Neuronal stem cell (in vitro differentiated cells): Measurements from ENCODE around the gene IRF8.

Experiments
- DNase-seq: peaks from one replicate; pipeline ENCODE4 v3.0.0-alpha.2; 2013; ENCODE audit warnings: low spot score
- H2AFZ ChIP-seq: one replicate; pipeline ENCODE4 v1.6.1; 2013; ENCODE audit warnings: mild to moderate bottlenecking, low read length, inconsistent platforms
- H2AK5ac ChIP-seq: 2 replicates; pipeline ENCODE4 v1.6.1; 2013; ENCODE audit warnings: low read depth, mild to moderate bottlenecking, inconsistent platforms, low read length, moderate library complexity, mixed read lengths
- H2BK120ac ChIP-seq: 2 replicates; pipeline ENCODE4 v1.6.1; 2013; ENCODE audit warnings: low read depth, mild to moderate bottlenecking, inconsistent platforms, low read length, moderate library complexity, mixed read lengths
- H2BK12ac ChIP-seq: one replicate; pipeline ENCODE4 v1.6.1; 2013; ENCODE audit warnings: low read length, inconsistent platforms
- H2BK15ac ChIP-seq: 2 replicates; pipeline ENCODE4 v1.6.1; 2013; ENCODE audit warnings: mild to moderate bottlenecking, low read length, inconsistent platforms, mixed read lengths
- H2BK5ac ChIP-seq: one replicate; pipeline ENCODE4 v1.6.1; 2013; ENCODE audit warnings: inconsistent platforms, mild to moderate bottlenecking, low read length, moderate library complexity
- H3K14ac ChIP-seq: one replicate; pipeline ENCODE4 v1.6.1; 2013; ENCODE audit warnings: low read length, inconsistent platforms
- H3K18ac ChIP-seq: 2 replicates; pipeline ENCODE4 v1.6.1; 2013; ENCODE audit warnings: low read length, inconsistent platforms
- H3K23ac ChIP-seq: 2 replicates; pipeline ENCODE4 v1.6.1; 2013; ENCODE audit warnings: low read depth, mild to moderate bottlenecking, mixed read lengths, low read length, inconsistent platforms; ENCODE audit not compliant: poor library complexity
- H3K27ac ChIP-seq: replicated peaks from 3 replicates; pipeline ENCODE4 v1.5.1; 2013; ENCODE audit warnings: low read length, inconsistent platforms
- H3K27me3 ChIP-seq, 3 experiments: 2 replicates each; pipeline ENCODE4 v1.6.1; 2013; ENCODE audit warnings: low read length in 3 of 3, mild to moderate bottlenecking in 2 of 3, inconsistent platforms in 1 of 3, low read depth in 1 of 3, mixed read lengths in 1 of 3, moderate library complexity in 1 of 3; ENCODE audit not compliant: control insufficient read depth in 3 of 3, insufficient read depth in 3 of 3
- H3K36me3 ChIP-seq, 2 donors: replicated peaks in 1 of 2; 2 replicates each; pipeline ENCODE4 v1.6.1; 2013; ENCODE audit warnings: low read length in 2 of 2; ENCODE audit not compliant: control insufficient read depth in 2 of 2, insufficient read depth in 2 of 2
- H3K4ac ChIP-seq: 2 replicates; pipeline ENCODE4 v1.6.1; 2013; ENCODE audit warnings: inconsistent platforms, mild to moderate bottlenecking, low read length, moderate library complexity
- H3K4me1 ChIP-seq, 2 donors: 1 replicate in 1 of 2; 2 replicates in 1 of 2; pipeline ENCODE4 v1.6.1; 2013; ENCODE audit warnings: low read length in 2 of 2, low read depth in 1 of 2; ENCODE audit not compliant: control insufficient read depth in 2 of 2, insufficient read depth in 1 of 2
- H3K4me2 ChIP-seq: one replicate; pipeline ENCODE4 v1.6.1; 2013; ENCODE audit warnings: mild to moderate bottlenecking, low read length, inconsistent platforms; ENCODE audit not compliant: insufficient read depth, poor library complexity, severe bottlenecking
- H3K4me3 ChIP-seq, 2 donors: 2 replicates each; pipeline ENCODE4 v1.5.1; 2013; ENCODE audit warnings: low read length in 2 of 2, mild to moderate bottlenecking in 2 of 2, inconsistent platforms in 1 of 2, moderate library complexity in 1 of 2
- H3K79me1 ChIP-seq: one replicate; pipeline ENCODE4 v1.6.1; 2013; ENCODE audit warnings: low read depth, mild to moderate bottlenecking, inconsistent platforms, low read length, moderate library complexity
- H3K9ac ChIP-seq: one replicate; pipeline ENCODE4 v1.6.1; 2013; ENCODE audit warnings: mild to moderate bottlenecking, low read depth, low read length, inconsistent platforms; ENCODE audit not compliant: poor library complexity
- H3K9me3 ChIP-seq, 2 donors: replicated peaks in 1 of 2; 2 replicates each; pipeline versions ENCODE3 to v1.6.1; 2013; ENCODE audit warnings: low read length in 2 of 2, mild to moderate bottlenecking in 2 of 2, inconsistent platforms in 1 of 2, low read depth in 1 of 2, mixed read lengths in 1 of 2, moderate library complexity in 1 of 2; ENCODE audit not compliant: control insufficient read depth in 2 of 2, insufficient read depth in 1 of 2
- H4K8ac ChIP-seq: one replicate; pipeline ENCODE4 v1.6.1; 2013; ENCODE audit warnings: low read depth, mild to moderate bottlenecking, inconsistent platforms, low read length, moderate library complexity
- H4K91ac ChIP-seq: one replicate; pipeline ENCODE4 v1.6.1; 2013; ENCODE audit warnings: low read length, low read depth, mild to moderate bottlenecking, inconsistent platforms; ENCODE audit not compliant: poor library complexity
- WGBS, 2 donors: extraction: QIAGEN DNeasy Blood & Tissue Kit; methylation state at CpG; one replicate each; pipeline ENCODE4 v1.1.7; 2013; ENCODE audit warnings: missing lambda C conversion rate in 2 of 2, mixed read lengths in 1 of 2; ENCODE audit not compliant: insufficient read length in 2 of 2, insufficient replicate concordance in 1 of 2; ENCODE audit errors: extremely low coverage in 2 of 2; 5-methylcytosine and 5-hydroxymethylcytosine counted together

IRF8 gene

GRCh38 chr16:85948616-85949265 is 49.8 kb downstream of the IRF8 start:
- H2AFZ ChIP-seq, result no peak overlapping the region
- no peak overlapping the region for H3K4ac ChIP-seq
- no peak overlapping the region for H3K23ac ChIP-seq
- H2BK12ac ChIP-seq, result no peak overlapping the region
- H4K8ac ChIP-seq, result no peak overlapping the region
- H3K14ac ChIP-seq, result no peak overlapping the region
- no peaks in the 10 kb centered on the region for H3K79me1 ChIP-seq
- H3K9ac ChIP-seq, result no peak overlapping the region
- H3K27me3 ChIP-seq, result peaks cover 0 to 19% (median 0%) of the 10 kb centered on the region in 3 experiments
- no CpG with 5 or more reads among the region's 14 CpGs for WGBS, 2 donors
- no peaks in the 10 kb centered on the region for H3K4me1 ChIP-seq
- no peak overlapping the region for H4K91ac ChIP-seq
- no peak overlapping the region for H2BK120ac ChIP-seq
- H3K18ac ChIP-seq, result peak overlapping the region; percentile 27
- no peak overlapping the region for H3K27ac ChIP-seq
- no peak overlapping the region for H3K4me2 ChIP-seq
- no peak overlapping the region for H2BK15ac ChIP-seq
- DNase-seq, result no peak
- no peaks in the 10 kb centered on the region for H3K36me3 ChIP-seq
- H2BK5ac ChIP-seq, result no peak overlapping the region
- no peak overlapping the region for H2AK5ac ChIP-seq
- H3K9me3 ChIP-seq, result no peaks in the 10 kb centered on the region
- H3K4me3 ChIP-seq, result no peak overlapping the region

DNA sequence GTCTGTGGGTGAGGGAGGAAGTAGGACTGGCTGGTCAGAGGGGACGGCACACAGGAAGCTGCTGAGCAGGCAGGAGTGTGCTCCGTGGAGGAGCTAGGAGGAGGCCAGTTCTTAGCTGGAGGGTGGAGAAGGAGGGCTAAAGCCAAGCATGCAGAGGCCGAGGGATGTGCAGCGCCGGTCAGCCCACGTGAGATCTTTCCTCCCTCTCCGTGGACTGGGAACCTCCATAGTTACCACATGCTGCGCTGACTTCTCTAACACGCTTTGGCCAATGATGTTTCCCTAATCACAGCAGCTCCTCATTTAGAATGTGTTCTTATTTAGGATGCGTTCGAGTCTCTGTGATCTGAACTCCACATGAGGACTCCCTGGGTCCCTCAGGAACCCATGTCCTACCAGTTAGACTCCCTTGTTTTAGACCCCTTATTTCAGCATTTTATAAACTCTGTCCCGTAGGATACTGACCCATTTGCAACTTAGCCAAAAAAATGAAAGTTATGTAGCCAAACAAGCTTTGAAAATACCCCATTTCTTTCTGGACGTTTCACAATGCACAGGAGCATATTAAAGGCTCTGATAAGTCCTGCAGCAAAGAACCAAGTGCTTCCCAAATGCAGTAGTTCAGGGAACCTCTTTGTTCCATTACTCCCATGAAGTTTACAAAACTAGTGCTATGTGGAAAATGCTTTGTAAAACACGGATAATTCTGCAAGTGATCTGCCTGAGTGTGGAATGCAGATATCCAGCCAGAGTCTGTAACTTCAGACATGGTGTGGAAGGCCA is 51.4 kb downstream of the IRF8 start:
- Histone ChIP-seq H4K91ac (no peak overlapping the region), H3K9ac (no peak overlapping the region), H2BK15ac (no peak overlapping the region), H2BK12ac (no peak overlapping the region), H3K4me2 (no peak overlapping the region), H3K18ac (peak overlapping the region; percentile 30), H3K23ac (no peak overlapping the region), H3K27me3 (peaks cover 0 to 19% (median 0%) of the 10 kb centered on the region in 3 experiments), H2AFZ (no peak overlapping the region), H3K36me3 (no peaks in the 10 kb centered on the region), H2BK120ac (no peak overlapping the region), H3K14ac (no peak overlapping the region), H3K9me3 (no peaks in the 10 kb centered on the region), H2BK5ac (peak overlapping the region; percentile 4), H2AK5ac (no peak overlapping the region), H3K4me3 (peak overlapping the region in 1 of 2 donors; percentile 44), H3K79me1 (no peaks in the 10 kb centered on the region), H3K4me1 (no peaks in the 10 kb centered on the region), H3K27ac (no peak overlapping the region), H4K8ac (no peak overlapping the region), H3K4ac (no peak overlapping the region)
- no CpG with 5 or more reads among the region's 14 CpGs for WGBS, 2 donors
- no peak for DNase-seq

DNA sequence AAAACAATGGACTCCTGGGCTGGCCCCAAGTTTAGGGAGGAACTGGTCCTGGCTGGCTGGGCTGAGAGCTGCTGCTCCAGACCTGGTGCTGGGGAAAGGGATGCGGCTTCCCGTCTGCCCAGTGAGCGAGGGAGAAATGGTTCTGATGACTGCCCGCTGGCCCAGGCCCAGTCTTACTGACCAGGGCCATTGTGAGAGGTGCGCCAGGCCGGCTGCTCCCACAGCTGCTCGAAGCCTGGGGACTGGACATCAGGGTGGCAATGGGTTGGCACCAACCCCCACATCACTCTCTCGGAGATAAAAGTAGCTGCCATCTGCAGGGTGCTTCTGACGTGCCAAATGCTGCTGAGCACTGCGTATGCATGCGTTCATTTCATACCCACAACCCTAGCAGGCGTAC is 53.2 kb downstream of the IRF8 start:
- Histone ChIP-seq H3K9ac (no peak overlapping the region), H3K4me1 (no peaks in the 10 kb centered on the region), H3K14ac (no peak overlapping the region), H3K4ac (no peak overlapping the region), H3K4me3 (no peak overlapping the region), H2BK12ac (no peak overlapping the region), H2AFZ (no peak overlapping the region), H2BK120ac (no peak overlapping the region), H4K91ac (no peak overlapping the region), H3K4me2 (no peak overlapping the region), H3K23ac (peak overlapping the region; percentile 8), H3K27me3 (peaks cover 0 to 22% (median 0%) of the 10 kb centered on the region in 3 experiments), H3K18ac (peak overlapping the region; percentile 48), H2BK15ac (no peak overlapping the region), H3K79me1 (no peaks in the 10 kb centered on the region), H3K36me3 (no peaks in the 10 kb centered on the region), H4K8ac (no peak overlapping the region), H2BK5ac (no peak overlapping the region), H3K9me3 (no peaks in the 10 kb centered on the region), H2AK5ac (no peak overlapping the region), H3K27ac (no peak overlapping the region)
- no CpG with 5 or more reads among the region's 12 CpGs for WGBS, 2 donors
- no peak for DNase-seq

- H3K9ac ChIP-seq, result no peak overlapping the region
These were observed 53.8 kb downstream of the IRF8 start for GRCh38 chr16:85952811-85953210.

More at GRCh38 chr16:85952811-85953210, 53.8 kb downstream of the IRF8 start:
- H2BK5ac ChIP-seq, result no peak overlapping the region
- no peak overlapping the region for H3K4me2 ChIP-seq
- H3K36me3 ChIP-seq, result no peaks in the 10 kb centered on the region
- WGBS, 2 donors, result no CpG with 5 or more reads among the region's 5 CpGs
- no peak overlapping the region for H4K91ac ChIP-seq
- no peak overlapping the region for H3K4ac ChIP-seq
- no peak overlapping the region for H3K23ac ChIP-seq
- H3K4me3 ChIP-seq, result no peak overlapping the region
- H3K9me3 ChIP-seq, result no peaks in the 10 kb centered on the region
- no peaks in the 10 kb centered on the region for H3K4me1 ChIP-seq
- H2BK120ac ChIP-seq, result no peak overlapping the region
- H3K27me3 ChIP-seq, result peaks cover 0 to 22% (median 0%) of the 10 kb centered on the region in 3 experiments
- H2BK15ac ChIP-seq, result no peak overlapping the region
- no peak overlapping the region for H4K8ac ChIP-seq
- H3K14ac ChIP-seq, result no peak overlapping the region
- H2BK12ac ChIP-seq, result no peak overlapping the region
- no peak overlapping the region for H2AFZ ChIP-seq
- H2AK5ac ChIP-seq, result no peak overlapping the region
- no peaks in the 10 kb centered on the region for H3K79me1 ChIP-seq
- H3K18ac ChIP-seq, result no peak overlapping the region
- DNase-seq, result no peak
- no peak overlapping the region for H3K27ac ChIP-seq
